Osteoblast (primary cell): Measurements from ENCODE around the gene C2CD4D. TPM values are rescaled to one million over a fixed set of nuclear protein-coding genes. Genes with fewer than 3 reads are reported as not detected.
A peak's percentile ranks its signal among the peaks of the same experiment; 100 is the strongest.

Experiments used
- DNase-seq: peaks from one replicate; pipeline ENCODE4 v3.0.0; 2011; ENCODE audit warnings: low spot score, mixed read lengths; ENCODE audit not compliant: insufficient read length; ENCODE audit errors: missing footprints
- H2AFZ ChIP-seq: 2 replicates; pipeline ENCODE4 v1.6.0; 2011; ENCODE audit warnings: mild to moderate bottlenecking, low read length
- H3K27ac ChIP-seq: 2 replicates; pipeline ENCODE4 v1.5.1; 2011; ENCODE audit warnings: mild to moderate bottlenecking, low read depth, low read length, moderate library complexity
- H3K27me3 ChIP-seq: 2 replicates; pipeline ENCODE4 v1.6.0; 2012; ENCODE audit warnings: mild to moderate bottlenecking, control low read depth, inconsistent platforms, low read length, moderate library complexity; ENCODE audit not compliant: insufficient read depth
- H3K36me3 ChIP-seq: 2 replicates; pipeline ENCODE4 v1.5.1; 2011; ENCODE audit warnings: mild to moderate bottlenecking, low read length, control low read depth, moderate library complexity; ENCODE audit not compliant: insufficient read depth
- H3K4me1 ChIP-seq: 2 replicates; pipeline ENCODE4 v1.5.1; 2011; ENCODE audit warnings: mild to moderate bottlenecking, low read length, control low read depth, moderate library complexity; ENCODE audit not compliant: insufficient read depth
- H3K4me2 ChIP-seq: 2 replicates; pipeline ENCODE4 v1.6.0; 2011; ENCODE audit warnings: mild to moderate bottlenecking, low read length; ENCODE audit not compliant: insufficient read depth
- H3K4me3 ChIP-seq: fragments of 200-600 bp; sonication (generic); 3 replicates; pipeline ENCODE4 v1.5.1; 2012; ENCODE audit warnings: mild to moderate bottlenecking, low read length, inconsistent platforms; ENCODE audit not compliant: insufficient read depth
- H3K79me2 ChIP-seq: 2 replicates; pipeline ENCODE4 v1.6.0; 2012; ENCODE audit warnings: mild to moderate bottlenecking, low read length, control low read depth, inconsistent platforms; ENCODE audit not compliant: insufficient read depth
- H3K9me3 ChIP-seq: 2 replicates; pipeline ENCODE4 v1.5.1; 2011; ENCODE audit warnings: low read depth, low read length, control low read depth
- H4K20me1 ChIP-seq: 2 replicates; pipeline ENCODE4 v1.6.0; 2012; ENCODE audit warnings: mild to moderate bottlenecking, low read length, control low read depth; ENCODE audit not compliant: insufficient read depth
- CTCF ChIP-seq: IDR thresholded peaks from 2 replicates; pipeline ENCODE4 v1.5.1; 2011; ENCODE audit warnings: mild to moderate bottlenecking, low read depth, low read length, moderate library complexity; ENCODE audit errors: extremely low read depth
- total RNA-seq: library from RNA; depleted of rRNA; stranded (reverse); fragments of >200 nt; gene quantifications from 2 replicates; pipeline ENCODE4 v1.2.3, GENCODE V29; 2012

Gene C2CD4D
- total RNA-seq, 1 donor: not detected

- TF ChIP-seq CTCF: no peak
- DNase-seq: peak; percentile 80
- Histone ChIP-seq H3K36me3 (no peaks in the 10 kb centered on the region), H3K4me1 (no peaks in the 10 kb centered on the region), H3K79me2 (no peaks in the 10 kb centered on the region), H3K4me2 (no peak overlapping the region), H3K27ac (no peak overlapping the region), H4K20me1 (no peaks in the 10 kb centered on the region), H2AFZ (no peak overlapping the region), H3K4me3 (no peak overlapping the region), H3K27me3 (peaks cover 18% of the 10 kb centered on the region), H3K9me3 (no peaks in the 10 kb centered on the region)
Measured at GRCh38 chr1:151827853-151828252, 11.8 kb downstream of the C2CD4D start.

GRCh38 chr1:151825751-151826660, 13.6 kb downstream of the C2CD4D start:
- Histone ChIP-seq H3K4me3 (no peak overlapping the region), H3K79me2 (no peaks in the 10 kb centered on the region), H3K36me3 (no peaks in the 10 kb centered on the region), H3K27me3 (peaks cover 14% of the 10 kb centered on the region), H2AFZ (no peak overlapping the region), H3K9me3 (no peaks in the 10 kb centered on the region), H3K4me1 (no peaks in the 10 kb centered on the region), H4K20me1 (no peaks in the 10 kb centered on the region), H3K27ac (no peak overlapping the region), H3K4me2 (no peak overlapping the region)
- no peak for TF ChIP-seq CTCF
- DNase-seq: peak; percentile 52

- no peaks in the 10 kb centered on the region for H3K4me1 ChIP-seq
- no peaks in the 10 kb centered on the region for H3K9me3 ChIP-seq
- no peaks in the 10 kb centered on the region for H3K36me3 ChIP-seq
- H3K27me3 ChIP-seq: peaks cover 14% of the 10 kb centered on the region
- no peak overlapping the region for H2AFZ ChIP-seq
- TF ChIP-seq CTCF: no peak
- H3K27ac ChIP-seq: no peak overlapping the region
- no peak overlapping the region for H3K4me2 ChIP-seq
- H3K79me2 ChIP-seq: no peaks in the 10 kb centered on the region
- peak; percentile 25 for DNase-seq
- no peaks in the 10 kb centered on the region for H4K20me1 ChIP-seq
- H3K4me3 ChIP-seq: no peak overlapping the region
Measured at GRCh38 chr1:151825204-151825603, 14.4 kb downstream of the C2CD4D start.

- no peaks in the 10 kb centered on the region for H3K36me3 ChIP-seq
- no peak for TF ChIP-seq CTCF
- no peak overlapping the region for H3K4me3 ChIP-seq
- no peak overlapping the region for H3K27ac ChIP-seq
- no peaks in the 10 kb centered on the region for H3K79me2 ChIP-seq
- no peak overlapping the region for H3K4me2 ChIP-seq
- peak; percentile 87 for DNase-seq
- H4K20me1 ChIP-seq: no peaks in the 10 kb centered on the region
- peaks cover 16% of the 10 kb centered on the region for H3K27me3 ChIP-seq
- no peak overlapping the region for H2AFZ ChIP-seq
- peaks cover 3% of the 10 kb centered on the region for H3K4me1 ChIP-seq
- no peaks in the 10 kb centered on the region for H3K9me3 ChIP-seq
Measured at GRCh38 chr1:151823175-151823574, 16.4 kb downstream of the C2CD4D start.
